Measurements from ENCODE around the gene COL8A1.
A peak's percentile ranks its signal among the peaks of the same experiment; 100 is the strongest.

COL8A1 gene

GRCh38 chr3:99639579-99639978 lies 1.2 kb downstream of the COL8A1 start:
- no peak for DNase-seq (ENCODE audit: low read depth in 3 of 3)

DNA sequence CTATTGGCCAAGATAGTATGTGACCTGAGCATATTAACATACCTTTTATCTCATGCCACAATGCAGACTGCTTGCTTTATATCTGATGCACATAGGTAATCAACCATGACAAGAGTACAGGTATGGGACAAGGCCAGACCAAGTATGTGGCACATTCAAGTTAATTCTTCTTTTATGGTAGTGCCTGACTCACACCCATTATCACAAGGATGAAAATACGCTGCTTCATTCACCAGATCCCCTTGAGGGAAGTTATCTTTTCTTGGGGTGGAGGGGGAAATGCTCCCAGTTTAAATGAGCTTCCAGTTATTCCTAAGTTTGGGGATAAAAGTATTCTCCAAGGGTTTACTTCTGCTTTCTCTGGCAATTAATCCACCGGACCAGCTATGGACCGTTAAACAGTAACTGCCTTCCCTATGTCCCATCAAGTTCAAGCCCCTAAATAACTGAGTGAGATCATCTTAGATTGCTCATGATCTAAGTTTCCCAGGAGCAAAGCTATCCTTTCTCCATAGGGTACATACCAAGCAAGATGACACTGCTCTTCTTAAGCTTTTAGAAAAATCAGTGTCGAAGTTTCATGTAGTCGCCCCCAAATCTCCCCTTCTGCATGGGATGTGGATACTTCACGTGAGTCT lies 1.9 kb downstream of the COL8A1 start:
- DNase-seq (ENCODE audit: low read depth in 3 of 3) = no peak

DNA sequence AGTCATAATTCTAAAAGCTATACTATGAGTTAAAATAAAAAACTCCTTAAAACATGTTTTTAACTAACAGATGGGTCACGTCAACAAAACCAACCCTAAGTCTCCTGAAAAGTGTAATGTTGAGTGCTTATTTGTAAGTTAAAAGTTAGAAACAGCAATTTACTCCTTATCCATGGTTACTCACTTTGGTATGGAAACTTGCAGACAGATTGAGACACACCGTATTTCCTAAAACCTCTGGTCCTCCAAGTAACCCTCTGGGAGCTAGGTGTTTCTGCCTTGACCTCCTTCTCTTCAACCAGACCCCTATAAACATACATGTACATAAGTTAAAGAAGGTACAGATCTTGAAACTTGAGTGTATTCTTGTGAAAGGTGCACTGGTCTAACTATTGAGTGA lies 3.1 kb downstream of the COL8A1 start:
- no peak for DNase-seq (ENCODE audit: low read depth in 3 of 3)

DNA sequence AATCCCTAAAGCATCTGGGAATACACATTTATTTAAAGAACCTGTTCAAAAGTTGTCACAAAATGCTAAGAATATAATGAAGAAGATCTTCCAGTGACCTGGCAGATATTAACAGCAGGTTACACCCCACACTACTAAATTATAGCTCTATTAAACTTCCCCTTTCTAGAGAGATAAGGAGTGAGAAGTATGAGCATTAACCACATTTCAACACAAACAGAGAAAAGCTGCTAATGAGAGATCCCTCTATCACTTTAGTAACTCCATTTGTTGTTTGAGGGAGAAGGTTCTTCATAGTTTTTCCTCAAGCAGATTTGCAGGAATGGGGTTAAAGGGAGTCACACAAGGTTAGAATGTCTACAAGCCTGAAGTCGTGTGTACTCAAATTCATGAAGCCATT lies 3.6 kb downstream of the COL8A1 start:
- no peak for DNase-seq (ENCODE audit: low read depth in 3 of 3)

DNA sequence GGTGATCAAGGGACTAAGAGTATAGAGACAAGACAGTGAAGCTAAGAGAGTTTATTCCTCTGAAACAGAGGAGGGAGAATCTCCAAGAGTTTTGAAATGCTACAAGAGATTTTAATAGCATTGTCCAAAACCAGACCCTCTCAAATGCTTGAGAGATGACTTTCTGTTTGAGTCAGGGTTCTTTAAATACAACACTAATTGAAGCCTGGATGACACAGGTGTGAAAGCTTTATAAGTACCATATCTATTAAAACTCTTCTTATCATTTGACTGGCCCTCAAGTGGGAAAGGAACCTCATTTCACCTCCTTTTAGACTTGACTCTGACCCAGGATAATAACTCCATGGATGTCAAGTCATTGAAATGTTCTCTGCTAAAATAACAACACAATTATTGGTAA lies 5.6 kb downstream of the COL8A1 start:
- no peak for DNase-seq (ENCODE audit: low read depth in 3 of 3)

GRCh38 chr3:99644746-99645145 lies 6.4 kb downstream of the COL8A1 start:
- DNase-seq (ENCODE audit: low read depth in 3 of 3) = no peak

DNA sequence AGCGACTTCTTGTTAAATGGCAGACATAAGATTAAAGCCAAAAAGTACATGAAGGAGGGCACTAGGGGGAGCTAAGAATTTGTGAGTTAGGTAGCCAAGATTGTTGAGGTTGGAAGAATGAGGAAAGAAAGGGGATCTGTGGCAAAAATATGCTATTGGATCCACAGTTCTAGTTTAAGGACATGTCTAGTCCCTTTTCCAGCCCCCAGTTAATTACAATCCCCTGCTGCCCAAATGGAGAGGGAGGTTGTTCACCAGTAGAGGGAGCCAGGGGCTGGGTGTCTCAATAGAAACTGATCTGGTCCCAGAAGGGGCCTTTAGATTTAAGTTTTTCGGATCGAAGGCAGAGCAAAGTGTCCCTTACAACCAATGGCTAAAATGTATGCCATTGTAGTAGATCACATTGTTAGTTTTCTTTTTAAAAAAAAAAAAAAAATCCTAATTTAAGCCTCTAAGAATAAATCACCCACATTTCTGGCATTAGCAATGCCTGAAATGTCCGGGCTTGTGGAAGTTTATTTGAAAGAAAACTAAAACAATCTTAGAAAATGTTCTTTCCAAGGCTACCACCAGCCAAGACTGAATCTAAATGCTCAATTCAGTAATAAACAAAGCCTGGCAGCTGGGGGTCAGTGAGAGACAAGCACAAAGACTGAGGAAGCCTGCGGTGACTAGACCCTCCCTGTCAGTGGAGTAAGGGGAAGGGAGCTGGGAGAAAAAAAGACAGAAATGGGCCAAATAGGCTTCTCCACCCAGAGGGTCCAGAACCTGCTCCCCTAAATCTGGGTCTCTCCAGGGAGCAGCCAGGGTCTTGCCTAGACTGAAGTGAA lies 7.1 kb downstream of the COL8A1 start:
- DNase-seq (ENCODE audit: low read depth in 3 of 3) = no peak

GRCh38 chr3:99646107-99646435 lies 7.7 kb downstream of the COL8A1 start:
- no peak for DNase-seq (ENCODE audit: low read depth in 3 of 3)

- no peak for DNase-seq (ENCODE audit: low read depth in 3 of 3)
These were observed 8.7 kb downstream of the COL8A1 start for GRCh38 chr3:99647081-99647480.

GRCh38 chr3:99648101-99648500 lies 9.7 kb downstream of the COL8A1 start:
- no peak for DNase-seq (ENCODE audit: low read depth in 3 of 3)

- DNase-seq (ENCODE audit: low read depth in 3 of 3) = no peak
These were observed 10.1 kb downstream of the COL8A1 start for GRCh38 chr3:99648516-99648915.

GRCh38 chr3:99651531-99651930 lies 13.1 kb downstream of the COL8A1 start:
- DNase-seq (ENCODE audit: low read depth in 3 of 3) = no peak

DNA sequence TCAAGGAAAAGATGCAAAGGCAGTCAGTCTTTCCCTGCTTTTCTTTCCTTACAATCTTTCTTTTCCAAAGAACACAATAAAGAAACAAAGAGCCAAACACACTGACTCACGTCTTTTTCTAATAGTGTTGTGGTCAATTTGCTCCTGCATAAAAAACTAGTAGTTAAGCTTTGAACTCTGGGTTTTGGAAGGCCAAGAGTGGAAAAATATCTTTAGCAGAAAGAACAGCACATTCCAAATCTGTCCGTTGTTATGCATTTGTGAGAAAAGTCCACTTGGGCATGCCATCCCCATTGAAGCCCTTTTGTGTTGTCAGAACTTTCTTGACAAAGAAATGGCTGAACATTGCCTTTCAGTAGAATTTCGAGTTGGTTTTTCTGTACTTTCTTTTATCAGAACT lies 18.2 kb downstream of the COL8A1 start:
- DNase-seq (ENCODE audit: low read depth in 3 of 3) = no peak

- DNase-seq (ENCODE audit: low read depth in 3 of 3) = no peak
These were observed 19.9 kb downstream of the COL8A1 start for GRCh38 chr3:99658274-99658673.

- peak in 1 of 3 donors; percentile 26 for DNase-seq (ENCODE audit: low read depth in 3 of 3)
These were observed 20.6 kb downstream of the COL8A1 start for GRCh38 chr3:99659032-99659431.

GRCh38 chr3:99659951-99660350 lies 21.6 kb downstream of the COL8A1 start:
- DNase-seq (ENCODE audit: low read depth in 3 of 3) = no peak

DNA sequence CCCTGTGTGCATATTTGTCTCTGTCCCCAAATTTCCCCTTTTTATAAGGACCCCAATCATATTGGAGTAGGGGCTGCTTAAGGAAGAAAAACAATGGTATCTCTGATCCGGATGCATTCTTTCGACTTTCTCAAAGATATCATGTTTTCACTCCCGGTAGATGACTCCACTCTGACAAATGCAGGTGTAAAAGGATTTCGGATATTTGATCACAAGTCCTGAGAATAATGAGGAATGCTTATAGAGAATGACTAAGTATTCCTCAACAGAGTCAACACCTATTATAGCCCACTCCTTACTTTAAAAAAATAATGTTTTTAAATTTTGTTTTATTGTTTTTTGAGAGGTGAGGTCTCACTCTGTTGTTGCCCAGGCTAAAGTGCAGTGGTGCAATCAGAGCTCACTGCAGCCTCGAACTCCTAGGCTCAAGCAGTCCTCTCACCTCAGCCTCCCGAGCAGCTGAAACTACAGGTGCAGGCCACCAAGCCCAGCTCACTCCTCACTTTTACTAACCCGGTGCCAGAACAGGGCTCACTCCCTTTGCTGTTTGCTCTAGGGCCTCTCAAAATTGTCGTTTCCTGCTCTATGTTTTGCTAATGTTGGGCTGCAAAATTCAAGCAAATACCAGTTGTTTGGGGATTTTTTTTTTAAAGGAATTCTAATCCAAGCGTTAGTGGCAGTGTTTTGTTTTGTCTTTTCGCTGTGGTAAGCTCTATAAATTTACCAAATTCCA lies 24.6 kb downstream of the COL8A1 start:
- DNase-seq (ENCODE audit: low read depth in 3 of 3) = no peak

GRCh38 chr3:99663977-99664376 lies 25.6 kb downstream of the COL8A1 start:
- no peak for DNase-seq (ENCODE audit: low read depth in 3 of 3)

DNA sequence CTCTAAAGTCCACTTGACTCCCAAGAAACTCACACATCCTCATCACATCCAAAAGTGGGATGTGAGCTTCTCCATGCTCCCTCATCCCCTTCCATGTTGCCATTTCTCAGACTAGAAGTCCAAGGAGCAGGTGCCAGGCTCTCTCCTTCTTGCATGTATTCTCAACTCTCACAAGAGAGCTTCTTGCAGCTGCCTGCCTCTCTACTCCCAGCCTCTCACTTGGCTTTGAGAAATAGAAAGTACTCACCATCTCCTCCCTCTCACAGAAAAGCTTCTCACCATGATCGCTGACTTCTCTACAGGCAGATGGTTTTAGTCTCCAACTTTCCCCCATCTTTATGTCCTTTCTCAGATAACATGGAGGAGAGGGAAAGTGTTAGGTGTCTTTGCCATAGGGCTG lies 26.6 kb downstream of the COL8A1 start:
- DNase-seq (ENCODE audit: low read depth in 3 of 3) = no peak

- DNase-seq (ENCODE audit: low read depth in 3 of 3) = no peak
These were observed 27.8 kb downstream of the COL8A1 start for GRCh38 chr3:99666201-99666600.

- DNase-seq (ENCODE audit: low read depth in 3 of 3) = no peak
These were observed 29.6 kb downstream of the COL8A1 start for GRCh38 chr3:99668044-99668443.

GRCh38 chr3:99669879-99670555 lies 31.6 kb downstream of the COL8A1 start:
- DNase-seq (ENCODE audit: low read depth in 3 of 3) = no peak

Measured in stimulated activated CD4-positive, alpha-beta T cell treated with anti-CD3 and anti-CD28 coated beads, TNF-alpha, amount 100 ng/mL, for 48 hours (primary cell).